Activated CD8-positive, alpha-beta T cell treated with anti-CD3 and anti-CD28 coated beads, Interleukin-2, amount 10 ng/mL, durations not matched to agents 7 days and 5 days (primary cell): ENCODE data around the gene RNF150. TPM values are rescaled to one million over a fixed set of nuclear protein-coding genes. Genes with fewer than 3 reads are reported as not detected.

ENCODE experiments used
- ATAC-seq: fragments of 150-1000 bp; cut with Tn5 transposase; one replicate; pipeline ENCODE4 v1.10.0; 2021; ENCODE audit warnings: moderate library complexity
- CTCF ChIA-PET: fragments of 350-600 bp; sonication (Branson Sonifier 250); formaldehyde crosslinking; loops from one replicate; lab custom pipeline; 2021; ENCODE audit warnings: antibody characterized with exemption; lab: Charles Lee
- POLR2A ChIA-PET: fragments of 350-600 bp; sonication (Branson Sonifier 250); formaldehyde crosslinking; loops from one replicate; lab custom pipeline; 2021; ENCODE audit warnings: antibody characterized with exemption; lab: Charles Lee
- DNase-seq: peaks from one replicate; pipeline ENCODE4 v3.0.0-alpha.2; 2020
- H3K27ac Mint-ChIP-seq: one replicate; pipeline ENCODE4 v1.8.0; 2021; ENCODE audit warnings: mild to moderate bottlenecking, mixed read lengths
- H3K27me3 Mint-ChIP-seq: one replicate; pipeline ENCODE4 v1.8.0; 2021; ENCODE audit warnings: low read depth, mixed read lengths
- H3K36me3 Mint-ChIP-seq: one replicate; pipeline ENCODE4 v1.8.0; 2021; ENCODE audit warnings: low read depth, mixed read lengths
- H3K4me1 Mint-ChIP-seq: one replicate; pipeline ENCODE4 v1.8.0; 2021; ENCODE audit warnings: low read depth, mixed read lengths
- H3K4me3 Mint-ChIP-seq: one replicate; pipeline ENCODE4 v1.8.0; 2021; ENCODE audit warnings: mild to moderate bottlenecking, mixed read lengths
- H3K9me3 Mint-ChIP-seq: one replicate; pipeline ENCODE4 v1.8.0; 2022; ENCODE audit warnings: mixed read lengths; ENCODE audit not compliant: insufficient read depth
- total RNA-seq, 2 experiments: library from RNA; stranded (reverse); gene quantifications; one replicate each; pipeline ENCODE4 v1.2.3, GENCODE V29; 2021

Gene RNF150
- total RNA-seq, 2 experiments from 2014 or later: not detected

GRCh38 chr4:141154725-141155124 lies 21.5 kb upstream of the RNF150 start:
- Mint-ChIP-seq H3K36me3 (no peaks in the 10 kb centered on the region), H3K9me3 (no peaks in the 10 kb centered on the region), H3K4me1 (no peaks in the 10 kb centered on the region), H3K4me3 (no peak overlapping the region), H3K27ac (no peak overlapping the region), H3K27me3 (peaks cover 13% of the 10 kb centered on the region)
- ATAC-seq (no peak), DNase-seq (no peak)
- ChIA-PET CTCF (interaction anchor here (1.0 kb wide), 1 partner anchor 21 kb away, joined by 4 read pairs; the partner anchor contains the start of gene RNF150), POLR2A (no interaction called here)

- Mint-ChIP-seq H3K27ac (no peak overlapping the region), H3K9me3 (no peaks in the 10 kb centered on the region), H3K36me3 (no peaks in the 10 kb centered on the region), H3K4me1 (no peaks in the 10 kb centered on the region), H3K4me3 (no peak overlapping the region), H3K27me3 (peaks cover 12% of the 10 kb centered on the region)
- ATAC-seq (no peak), DNase-seq (no peak)
- ChIA-PET POLR2A (no interaction called here), CTCF (interaction anchor here (1.0 kb wide), 1 partner anchor 21 kb away, joined by 4 read pairs; the partner anchor contains the start of gene RNF150)
Observed at GRCh38 chr4:141153751-141154510, 20.7 kb upstream of the RNF150 start.

GRCh38 chr4:141144207-141144606 lies 10.9 kb upstream of the RNF150 start:
- Mint-ChIP-seq H3K9me3 (no peaks in the 10 kb centered on the region), H3K36me3 (no peaks in the 10 kb centered on the region), H3K27ac (no peak overlapping the region), H3K4me1 (no peaks in the 10 kb centered on the region), H3K27me3 (no peaks in the 10 kb centered on the region), H3K4me3 (no peak overlapping the region)
- ChIA-PET CTCF (interaction anchor here (1.4 kb wide), 1 partner anchor 10 kb away, joined by 3 read pairs; no protein-coding TSS in a partner anchor), POLR2A (no interaction called here)
- no peak for DNase-seq
- no peak for ATAC-seq

- peaks cover under 1% of the 10 kb centered on the region for H3K27me3 Mint-ChIP-seq
- no peaks in the 10 kb centered on the region for H3K36me3 Mint-ChIP-seq
- ATAC-seq (no peak), DNase-seq (no peak)
- no peaks in the 10 kb centered on the region for H3K4me1 Mint-ChIP-seq
- no peaks in the 10 kb centered on the region for H3K9me3 Mint-ChIP-seq
- H3K4me3 Mint-ChIP-seq: no peak overlapping the region
- ChIA-PET POLR2A (no interaction called here), CTCF (no interaction called here)
- H3K27ac Mint-ChIP-seq: no peak overlapping the region
Observed at GRCh38 chr4:141142423-141142822, 9.2 kb upstream of the RNF150 start.

DNA sequence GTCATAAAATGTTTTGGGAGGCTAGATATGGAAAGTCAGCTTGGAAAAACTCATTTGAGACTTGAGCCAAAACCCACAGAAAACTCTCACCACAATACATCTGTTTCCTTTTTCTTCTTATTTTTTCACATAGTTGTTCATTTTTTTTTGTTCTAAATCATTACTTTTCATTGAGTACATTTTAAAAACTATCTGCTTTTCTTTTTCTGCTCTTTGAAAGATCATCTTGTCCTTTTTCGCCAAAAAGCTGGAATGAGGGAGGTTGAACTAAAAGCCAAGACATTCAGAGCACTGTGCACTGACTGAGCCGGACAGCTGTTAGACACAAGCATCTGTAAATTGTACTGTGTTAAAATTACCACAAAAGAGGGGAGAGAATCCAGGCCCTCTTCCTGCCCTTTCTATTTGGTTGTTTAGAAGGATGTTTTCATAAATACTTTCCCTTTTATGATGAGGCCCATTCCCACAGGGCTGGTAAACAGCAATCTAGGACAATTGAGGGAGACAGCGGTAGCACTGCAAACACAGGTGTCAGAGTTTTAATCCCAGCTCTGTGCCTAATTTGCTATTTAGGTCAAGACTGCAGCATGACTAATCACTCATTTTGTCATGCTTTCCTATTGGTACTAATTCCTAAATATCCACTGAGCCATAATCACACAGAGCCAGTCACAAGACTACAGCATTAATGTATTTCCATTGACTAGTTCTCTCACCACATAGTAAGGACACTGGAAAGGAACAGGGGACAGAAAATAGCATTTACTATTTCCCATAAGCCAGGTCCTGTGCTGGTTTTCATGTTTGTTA lies 7.3 kb upstream of the RNF150 start:
- Mint-ChIP-seq H3K4me1 (no peaks in the 10 kb centered on the region), H3K9me3 (no peaks in the 10 kb centered on the region), H3K27me3 (peaks cover 15% of the 10 kb centered on the region), H3K36me3 (no peaks in the 10 kb centered on the region), H3K4me3 (no peak overlapping the region), H3K27ac (no peak overlapping the region)
- CTCF ChIA-PET: no interaction called here
- DNase-seq (no peak), ATAC-seq (no peak)
- POLR2A ChIA-PET: no interaction called here

- ChIA-PET CTCF (interaction anchor here (1.3 to 1.5 kb wide), 2 partner anchors 10 to 274 kb away, joined by 3 to 9 read pairs; no protein-coding TSS in a partner anchor), POLR2A (no interaction called here)
- Mint-ChIP-seq H3K36me3 (no peaks in the 10 kb centered on the region), H3K9me3 (no peaks in the 10 kb centered on the region), H3K27ac (no peak overlapping the region), H3K27me3 (peaks cover 66% of the 10 kb centered on the region), H3K4me1 (peaks cover 10% of the 10 kb centered on the region), H3K4me3 (peak overlapping the region; percentile 70)
- no peak for ATAC-seq
- no peak for DNase-seq
Observed at GRCh38 chr4:141133999-141134995, 1.0 kb upstream of the RNF150 start.

- Mint-ChIP-seq H3K27ac (no peak overlapping the region), H3K36me3 (no peaks in the 10 kb centered on the region), H3K4me1 (peaks cover 10% of the 10 kb centered on the region), H3K27me3 (peaks cover 71% of the 10 kb centered on the region), H3K9me3 (no peaks in the 10 kb centered on the region), H3K4me3 (peak overlapping the region; percentile 70)
- POLR2A ChIA-PET: no interaction called here
- ATAC-seq (peak; percentile 38), DNase-seq (peak; percentile 21)
- CTCF ChIA-PET: interaction anchor here (0.9 to 1.5 kb wide), 2 partner anchors 22 to 272 kb away, joined by 4 to 9 read pairs; no protein-coding TSS in a partner anchor
Observed at GRCh38 chr4:141132709-141133145, 542 bp downstream of the RNF150 start.

- no peaks in the 10 kb centered on the region for H3K36me3 Mint-ChIP-seq
- H3K27ac Mint-ChIP-seq: no peak overlapping the region
- peak overlapping the region; percentile 35 for H3K4me3 Mint-ChIP-seq
- peak; percentile 31 for ATAC-seq
- no peaks in the 10 kb centered on the region for H3K9me3 Mint-ChIP-seq
- ChIA-PET POLR2A (no interaction called here), CTCF (interaction anchor here (1.5 kb wide), 1 partner anchor 271 kb away, joined by 9 read pairs; no protein-coding TSS in a partner anchor)
- DNase-seq: no peak
- H3K4me1 Mint-ChIP-seq: peaks cover 10% of the 10 kb centered on the region
- peaks cover 68% of the 10 kb centered on the region for H3K27me3 Mint-ChIP-seq
Observed at GRCh38 chr4:141132072-141132708, 1.1 kb downstream of the RNF150 start.

DNA sequence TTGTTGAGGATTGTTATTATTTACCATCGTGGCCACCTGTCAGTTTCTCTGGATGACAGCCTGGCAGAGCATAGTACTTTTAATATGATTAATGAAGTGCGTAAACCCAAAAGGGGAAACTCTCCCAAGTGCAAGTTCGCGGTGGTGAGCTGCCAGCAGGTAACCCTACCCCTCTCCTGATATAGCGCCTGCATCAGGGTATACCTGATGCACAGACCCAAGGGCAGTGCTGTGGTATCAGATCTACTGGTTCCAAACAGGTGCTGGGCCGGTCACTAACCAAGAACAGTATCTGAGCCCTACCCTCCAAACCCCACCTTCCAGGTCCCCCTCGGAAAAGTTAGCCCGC lies 1.6 kb downstream of the RNF150 start:
- no peaks in the 10 kb centered on the region for H3K9me3 Mint-ChIP-seq
- DNase-seq (no peak), ATAC-seq (no peak)
- ChIA-PET POLR2A (no interaction called here), CTCF (no interaction called here)
- H3K36me3 Mint-ChIP-seq: no peaks in the 10 kb centered on the region
- H3K4me3 Mint-ChIP-seq: peak overlapping the region; percentile 35
- H3K27ac Mint-ChIP-seq: no peak overlapping the region
- H3K27me3 Mint-ChIP-seq: peaks cover 63% of the 10 kb centered on the region
- peaks cover 10% of the 10 kb centered on the region for H3K4me1 Mint-ChIP-seq

DNA sequence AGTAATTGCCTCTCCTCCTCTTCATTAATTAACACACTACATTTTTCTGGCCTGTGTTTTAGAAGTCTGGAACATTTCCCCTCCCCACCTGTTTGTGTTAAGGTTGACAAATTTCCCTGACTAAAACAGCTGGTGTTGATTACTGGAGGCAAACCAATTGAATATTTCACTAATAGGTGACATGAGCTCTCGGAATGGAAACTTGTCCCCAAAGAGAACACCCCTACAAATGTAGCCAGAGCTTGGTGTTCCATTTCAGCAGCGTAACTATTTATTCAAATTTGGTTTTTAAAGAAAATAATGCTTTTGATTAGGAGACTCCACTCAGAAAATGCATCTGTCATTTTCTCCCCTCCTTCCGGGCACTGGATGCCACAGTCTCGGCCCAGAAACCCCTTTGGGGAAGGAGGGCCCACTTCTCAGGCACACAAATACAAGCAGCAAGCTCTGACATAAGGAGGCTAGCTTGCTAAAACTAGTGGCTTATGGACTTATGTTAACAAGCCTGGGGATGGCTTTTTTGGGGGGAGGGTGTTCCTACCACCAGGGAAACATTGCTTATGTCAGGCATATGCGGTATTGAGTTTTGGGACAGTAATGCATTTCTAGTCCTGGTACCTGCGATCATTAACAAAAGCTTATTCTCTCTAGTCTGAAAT lies 2.2 kb downstream of the RNF150 start:
- H3K4me1 Mint-ChIP-seq: peaks cover 10% of the 10 kb centered on the region
- no peak for DNase-seq
- ChIA-PET POLR2A (no interaction called here), CTCF (no interaction called here)
- H3K4me3 Mint-ChIP-seq: no peak overlapping the region
- no peaks in the 10 kb centered on the region for H3K36me3 Mint-ChIP-seq
- H3K27ac Mint-ChIP-seq: no peak overlapping the region
- peaks cover 60% of the 10 kb centered on the region for H3K27me3 Mint-ChIP-seq
- no peak for ATAC-seq
- H3K9me3 Mint-ChIP-seq: no peaks in the 10 kb centered on the region
